HCT116 (cell line): ENCODE measurements around the gene CRYBG2. TPM values are rescaled to one million over a fixed set of nuclear protein-coding genes. Genes with fewer than 3 reads are reported as not detected.

Experiments used
- ATAC-seq: fragments of 200-7000 bp; cut with Tn5 transposase; 2 replicates; pipeline ENCODE4 v1.9.1; 2020; ENCODE audit warnings: mild to moderate bottlenecking, moderate library complexity
- BruUV-seq: library from RNA; stranded (reverse); fragments of 400-500 nt; replicated peaks from 2 replicates; lab custom pipeline; 2021; lab: Mats Ljungman, UMichigan
- CTCF ChIA-PET: fragments of 300-600 bp; sonication (Branson Sonifier 250); formaldehyde crosslinking; loops from one replicate; lab custom pipeline; 2021; ENCODE audit warnings: antibody characterized with exemption; lab: Charles Lee
- POLR2A ChIA-PET: fragments of 300-600, 350-600 bp; sonication (Branson Sonifier 250); formaldehyde crosslinking; loops from one replicate; lab custom pipeline; 2021; ENCODE audit warnings: antibody characterized with exemption; lab: Charles Lee
- RAD21 ChIA-PET, 2 experiments: fragments of 300-600 bp; sonication (Branson Sonifier 250); formaldehyde crosslinking; loops; one replicate each; lab custom pipeline; 2023; ENCODE audit warnings: low total read pairs in 2 of 2; ENCODE audit not compliant: uncharacterized antibody in 2 of 2, unreplicated experiment in 2 of 2, low non-redundant PET in 1 of 2; lab: Charles Lee
- DNase-seq: peaks from one replicate; pipeline ENCODE4 v3.0.0-alpha.2; 2010; ENCODE audit warnings: low read depth, low spot score
- H2AFZ ChIP-seq: fragments of 200-600 bp; shearing (Covaris generic), sonication (generic); 2 replicates; pipeline ENCODE4 v1.6.1; 2017; ENCODE audit warnings: low read depth, mixed run types, mixed read lengths, antibody characterized with exemption, low read length; ENCODE audit not compliant: poor library complexity, severe bottlenecking
- H3K27ac ChIP-seq: 2 replicates; pipeline ENCODE4 v1.5.1; 2012; ENCODE audit warnings: low read depth, low read length
- H3K27me3 ChIP-seq: fragments of 200-600 bp; sonication (generic); 2 replicates; pipeline ENCODE4 v1.6.1; 2016; ENCODE audit warnings: mixed run types, low read length, mixed read lengths; ENCODE audit not compliant: insufficient read depth
- H3K36me3 ChIP-seq, 2 experiments: fragments of 200-500 bp in 1 of 2; fragments of 200-600 bp in 1 of 2; sonication (Bioruptor generic) in 1 of 2; sonication (generic) in 1 of 2; 2 replicates each; pipeline versions ENCODE4 v1.5.1 to v1.6.1; 2014 to 2016; ENCODE audit warnings: low read length in 2 of 2, inconsistent platforms in 1 of 2, mixed read lengths in 1 of 2, mixed run types in 1 of 2; ENCODE audit not compliant: insufficient read depth in 2 of 2, control insufficient read depth in 1 of 2
- H3K4me1 ChIP-seq, 2 experiments: fragments of 200-600 bp in 1 of 2; sonication (generic) in 1 of 2; 2 replicates each; pipeline versions ENCODE4 v1.5.1 to v1.6.1; 2012 to 2017; ENCODE audit warnings: low read length in 2 of 2, inconsistent platforms in 1 of 2, mild to moderate bottlenecking in 1 of 2, mixed read lengths in 1 of 2, mixed run types in 1 of 2, moderate library complexity in 1 of 2; ENCODE audit not compliant: insufficient read depth in 2 of 2, control insufficient read depth in 1 of 2
- H3K4me2 ChIP-seq: fragments of 200-600 bp; sonication (generic); 2 replicates; pipeline ENCODE4 v1.6.1; 2017; ENCODE audit warnings: mixed run types, low read length, mixed read lengths
- H3K4me3 ChIP-seq, 2 experiments: fragments of 200-600 bp in 1 of 2; sonication (generic) in 1 of 2; replicated peaks in 1 of 2; 2 replicates each; pipeline ENCODE4 v1.5.1; 2011 to 2016; ENCODE audit warnings: low read length in 2 of 2, control low read depth in 1 of 2, low read depth in 1 of 2, mild to moderate bottlenecking in 1 of 2, mixed read lengths in 1 of 2, mixed run types in 1 of 2
- H3K79me2 ChIP-seq: fragments of 200-600 bp; sonication (generic); 2 replicates; pipeline ENCODE4 v1.6.1; 2017; ENCODE audit warnings: mild to moderate bottlenecking, mixed run types, low read length, moderate library complexity, mixed read lengths; ENCODE audit not compliant: insufficient read depth
- H3K9ac ChIP-seq: fragments of 200-600 bp; sonication (generic); 2 replicates; pipeline ENCODE4 v1.6.1; 2016; ENCODE audit warnings: low read length, mixed read lengths
- H3K9me2 ChIP-seq: fragments of 200-600 bp; sonication (generic), shearing (Covaris generic); 2 replicates; pipeline ENCODE4 v1.6.1; 2017; ENCODE audit warnings: mixed run types, mild to moderate bottlenecking, moderate library complexity; ENCODE audit not compliant: insufficient read depth
- H3K9me3 ChIP-seq, 2 experiments: fragments of 200-500 bp in 1 of 2; fragments of 200-600 bp in 1 of 2; sonication (Bioruptor generic) in 1 of 2; sonication (generic) in 1 of 2; 2 replicates each; pipeline ENCODE4 v1.6.1; 2014 to 2017; ENCODE audit warnings: low read length in 2 of 2, mixed read lengths in 2 of 2, inconsistent platforms in 1 of 2, low read depth in 1 of 2, mild to moderate bottlenecking in 1 of 2, mixed run types in 1 of 2, moderate library complexity in 1 of 2; ENCODE audit not compliant: control insufficient read depth in 1 of 2, insufficient read depth in 1 of 2
- H4K20me1 ChIP-seq: fragments of 200-600 bp; sonication (generic), shearing (Covaris generic); 2 replicates; pipeline ENCODE4 v1.6.1; 2017; ENCODE audit warnings: mixed run types, mild to moderate bottlenecking, moderate library complexity; ENCODE audit not compliant: insufficient read depth
- CBX3 ChIP-seq: IDR thresholded peaks from 2 replicates; pipeline ENCODE4 v1.6.1; 2012; ENCODE audit warnings: low read depth
- CEBPB ChIP-seq: IDR thresholded peaks from 2 replicates; pipeline ENCODE4 v1.6.1; 2012; ENCODE audit warnings: low read depth
- CTCF ChIP-seq, 3 experiments: fragments of 200-600 bp in 1 of 3; sonication (generic) in 1 of 3; IDR thresholded peaks in 2 of 3; conservative IDR thresholded peaks in 1 of 3; 2 replicates each; pipeline ENCODE4 v1.5.1; 2012 to 2017; ENCODE audit warnings: low read depth in 2 of 3, low read length in 2 of 3, antibody characterized with exemption in 1 of 3, borderline replicate concordance in 1 of 3, control low read depth in 1 of 3, mild to moderate bottlenecking in 1 of 3, mixed read lengths in 1 of 3, mixed run types in 1 of 3, moderate library complexity in 1 of 3; ENCODE audit not compliant: insufficient read depth in 1 of 3
- EGR1 ChIP-seq: IDR thresholded peaks from 2 replicates; pipeline ENCODE4 v1.6.1; 2012; ENCODE audit warnings: low read depth
- EZH2 ChIP-seq: fragments of 200-600 bp; sonication (generic); IDR thresholded peaks from 2 replicates; pipeline ENCODE4 v1.6.1; 2017; ENCODE audit warnings: antibody characterized with exemption, mixed run types
- EZH2phosphoT487 ChIP-seq: fragments of 200-600 bp; IDR thresholded peaks from 2 replicates; pipeline ENCODE4 v1.6.1; 2018; ENCODE audit warnings: antibody characterized with exemption, borderline replicate concordance
- JUND ChIP-seq: IDR thresholded peaks from 2 replicates; pipeline ENCODE4 v1.6.1; 2012
- MAX ChIP-seq: IDR thresholded peaks from 2 replicates; pipeline ENCODE4 v1.6.1; 2012
- POLR2A ChIP-seq: IDR thresholded peaks from 2 replicates; pipeline ENCODE4 v1.7.0; 2011; ENCODE audit warnings: borderline replicate concordance; ENCODE audit not compliant: insufficient read depth, insufficient read length; ENCODE audit errors: extremely low read depth
- POLR2AphosphoS5 ChIP-seq: IDR thresholded peaks from 2 replicates; pipeline ENCODE4 v1.6.1; 2011; ENCODE audit warnings: mild to moderate bottlenecking, low read depth, low read length, moderate library complexity
- RAD21 ChIP-seq: IDR thresholded peaks from 2 replicates; pipeline ENCODE4 v1.6.1; 2012; ENCODE audit warnings: low read depth, mild to moderate bottlenecking
- REST ChIP-seq: IDR thresholded peaks from 2 replicates; pipeline ENCODE4 v1.6.1; 2012; ENCODE audit warnings: low read depth
- SIN3A ChIP-seq: IDR thresholded peaks from 2 replicates; pipeline ENCODE4 v1.6.1; 2012; ENCODE audit warnings: low read depth
- SP1 ChIP-seq: IDR thresholded peaks from 2 replicates; pipeline ENCODE4 v1.6.1; 2012; ENCODE audit warnings: low read depth
- SRF ChIP-seq: IDR thresholded peaks from 2 replicates; pipeline ENCODE4 v1.6.1; 2012; ENCODE audit warnings: low read depth
- TCF7L2 ChIP-seq: IDR thresholded peaks from 2 replicates; pipeline ENCODE4 v1.7.0; 2011; ENCODE audit warnings: borderline replicate concordance, inconsistent platforms; ENCODE audit not compliant: insufficient read depth, insufficient read length; ENCODE audit errors: extremely low read depth
- ZBTB33 ChIP-seq: IDR thresholded peaks from 2 replicates; pipeline ENCODE4 v1.6.1; 2011; ENCODE audit warnings: mild to moderate bottlenecking, low read length, moderate library complexity; ENCODE audit not compliant: insufficient replicate concordance; ENCODE audit errors: extremely low read depth
- ZFX ChIP-seq: fragments of 450-650 bp; IDR thresholded peaks from 2 replicates; pipeline ENCODE4 v1.6.1; 2017
- ZNF274 ChIP-seq: fragments of 200-500 bp; sonication (Bioruptor generic); IDR thresholded peaks from 2 replicates; pipeline ENCODE4 v1.6.1; 2014; ENCODE audit warnings: mild to moderate bottlenecking, low read depth, low read length, inconsistent platforms
- intact Hi-C: fragments of 100-400 bp; cut with micrococcal nuclease; formaldehyde crosslinking; loops from 2 replicates; pipeline ENCODE4 v1.10.0; 2022
- total RNA-seq: library from RNA; stranded (reverse); gene quantifications from one replicate; pipeline ENCODE4 v1.2.1, GENCODE V29; 2021; ENCODE audit not compliant: unreplicated experiment
- TF ChIP-seq, protein P1 (sequence below): IDR thresholded peaks from 2 replicates; pipeline ENCODE4 v1.6.1; 2012

CRYBG2 gene
- total RNA-seq, 1 experiment from 2014 or later = 10.5 TPM

- Histone ChIP-seq H4K20me1 (no peaks in the 10 kb centered on the region), H3K27me3 (no peaks in the 10 kb centered on the region; the same call in 1 of the 2 replicates), H3K9me2 (no peaks in the 10 kb centered on the region), H3K9me3 (no peaks in the 10 kb centered on the region), H3K27ac (no peak overlapping the region), H3K4me3 (no peak overlapping the region), H3K4me2 (no peak overlapping the region), H3K4me1 (peaks cover 5 to 16% of the 10 kb centered on the region in 2 experiments; a peak in 3 of 4 replicates), H2AFZ (no peak overlapping the region), H3K79me2 (no peaks in the 10 kb centered on the region), H3K9ac (no peak overlapping the region), H3K36me3 (peaks cover 0 to 4% of the 10 kb centered on the region in 2 experiments; a peak in 1 of 4 replicates)
- ATAC-seq = no peak
- no TSS peak for BruUV-seq
- ChIA-PET RAD21 (no interaction called here), POLR2A (no interaction called here), CTCF (interaction anchor here (2.0 kb wide), 1 partner anchor 33 kb away, joined by 6 read pairs; no protein-coding TSS in a partner anchor)
- TF ChIP-seq ZNF274 (no peak), EZH2 (no peak), CTCF (IDR thresholded peaks at IDR 0.05 in 2 of 3, conservative IDR thresholded peaks at IDR 0.05 in 1 of 3; ENCODE audit: borderline replicate concordance in 1 of 3, insufficient read depth in 1 of 3, low read depth in 2 of 3, low read length in 2 of 3) (no peak), TCF7L2 (no peak), SRF (no peak), EZH2phosphoT487 (no peak), SP1 (no peak), MAX (no peak), POLR2A (no peak), SIN3A (no peak), REST (no peak), ZFX (no peak), CBX3 (no peak), JUND (no peak), EGR1 (no peak), POLR2AphosphoS5 (no peak), RAD21 (no peak), CEBPB (no peak), ZBTB33 (no peak)
- TF ChIP-seq, protein P1, sequence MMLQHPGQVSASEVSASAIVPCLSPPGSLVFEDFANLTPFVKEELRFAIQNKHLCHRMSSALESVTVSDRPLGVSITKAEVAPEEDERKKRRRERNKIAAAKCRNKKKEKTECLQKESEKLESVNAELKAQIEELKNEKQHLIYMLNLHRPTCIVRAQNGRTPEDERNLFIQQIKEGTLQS = no peak
- DNase-seq = no peak
- intact Hi-C loops = no loop called here
Observed at GRCh38 chr1:26318338-26319064, 35.4 kb downstream of the CRYBG2 start.
